G401.6 (cell line): ENCODE results near the gene FAM186B.
A peak's percentile ranks its signal among the peaks of the same experiment; 100 is the strongest.
"Not testable (repeated sequence)": the region's sequence is repeated elsewhere in the genome, so short reads cannot be mapped to it uniquely, and the experiment has no call there.

Source experiments
- FAIRE-seq: peaks from 2 replicates; lab custom pipeline; 2012; peaks lifted over from hg19 to GRCh38; lab: Jason Lieb, UNC

Gene FAM186B

GRCh38 chr12:49605539-49605938, at the start of gene FAM186B:
FAM186B (minus strand) TSS chr12:49605639; CDS start chr12:49605477, 162 bp downstream.
- FAIRE-seq: not testable (repeated sequence)

- no peak for FAIRE-seq
These were observed 49.3 kb upstream of the FAM186B start for GRCh38 chr12:49654715-49655114.

GRCh38 chr12:49652921-49653520, 47.6 kb upstream of the FAM186B start:
- FAIRE-seq: no peak

GRCh38 chr12:49651855-49652254, 46.4 kb upstream of the FAM186B start:
- FAIRE-seq: no peak

- no peak for FAIRE-seq
These were observed 44.5 kb upstream of the FAM186B start for GRCh38 chr12:49649892-49650291.

GRCh38 chr12:49649445-49649844, 44.0 kb upstream of the FAM186B start:
- no peak for FAIRE-seq

- no peak for FAIRE-seq
These were observed 43.2 kb upstream of the FAM186B start for GRCh38 chr12:49648712-49649003.

GRCh38 chr12:49647827-49648711, 42.6 kb upstream of the FAM186B start:
- FAIRE-seq: no peak

GRCh38 chr12:49646871-49647654, 41.6 kb upstream of the FAM186B start:
- FAIRE-seq: no peak

- no peak for FAIRE-seq
These were observed 40.9 kb upstream of the FAM186B start for GRCh38 chr12:49646331-49646830.

GRCh38 chr12:49645146-49646039, 40.0 kb upstream of the FAM186B start:
- no peak for FAIRE-seq

- peak; percentile 74 for FAIRE-seq
These were observed 39.2 kb upstream of the FAM186B start for GRCh38 chr12:49644620-49644994.

GRCh38 chr12:49643961-49644619, 38.7 kb upstream of the FAM186B start:
- no peak for FAIRE-seq

- no peak for FAIRE-seq
These were observed 37.7 kb upstream of the FAM186B start for GRCh38 chr12:49643135-49643534.

- no peak for FAIRE-seq
These were observed 36.9 kb upstream of the FAM186B start for GRCh38 chr12:49642370-49642802.

GRCh38 chr12:49641748-49642369, 36.4 kb upstream of the FAM186B start:
- no peak for FAIRE-seq

GRCh38 chr12:49636979-49637755, 31.7 kb upstream of the FAM186B start:
- peak; percentile 76 for FAIRE-seq

- FAIRE-seq: no peak
These were observed 31.1 kb upstream of the FAM186B start for GRCh38 chr12:49636574-49636973.

- no peak for FAIRE-seq
These were observed 30.2 kb upstream of the FAM186B start for GRCh38 chr12:49635656-49636055.

- FAIRE-seq: no peak
These were observed 29.6 kb upstream of the FAM186B start for GRCh38 chr12:49635036-49635435.
